GM19328 (cell line): ENCODE measurements around the gene IGF1R.

ENCODE experiments used
- ATAC-seq: cut with Tn5 transposase; IDR thresholded peaks from one replicate; pipeline ENCODE4 v1.9.1; 2021; ENCODE audit warnings: mild to moderate bottlenecking, moderate library complexity; ENCODE audit not compliant: unreplicated experiment

Gene IGF1R

DNA sequence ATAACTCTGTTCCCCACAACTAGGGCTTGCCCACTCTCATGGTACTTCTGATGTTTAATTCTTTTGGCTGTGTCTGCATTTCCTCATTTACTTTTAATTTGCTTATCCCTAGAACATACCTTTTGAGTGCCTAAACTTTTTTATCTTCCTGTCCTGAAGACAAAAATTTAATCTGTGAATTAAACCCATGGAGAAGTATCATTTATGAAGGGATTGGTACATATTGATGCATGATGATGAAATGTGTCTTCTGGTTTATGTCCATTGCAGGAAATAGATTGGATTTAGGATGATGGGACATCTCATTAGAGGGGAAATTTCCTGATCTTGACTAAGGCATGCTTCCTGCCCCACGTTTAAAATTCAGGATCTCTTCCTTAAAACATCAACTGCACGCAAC is 249.8 kb downstream of the IGF1R start:
- ATAC-seq, result no peak

DNA sequence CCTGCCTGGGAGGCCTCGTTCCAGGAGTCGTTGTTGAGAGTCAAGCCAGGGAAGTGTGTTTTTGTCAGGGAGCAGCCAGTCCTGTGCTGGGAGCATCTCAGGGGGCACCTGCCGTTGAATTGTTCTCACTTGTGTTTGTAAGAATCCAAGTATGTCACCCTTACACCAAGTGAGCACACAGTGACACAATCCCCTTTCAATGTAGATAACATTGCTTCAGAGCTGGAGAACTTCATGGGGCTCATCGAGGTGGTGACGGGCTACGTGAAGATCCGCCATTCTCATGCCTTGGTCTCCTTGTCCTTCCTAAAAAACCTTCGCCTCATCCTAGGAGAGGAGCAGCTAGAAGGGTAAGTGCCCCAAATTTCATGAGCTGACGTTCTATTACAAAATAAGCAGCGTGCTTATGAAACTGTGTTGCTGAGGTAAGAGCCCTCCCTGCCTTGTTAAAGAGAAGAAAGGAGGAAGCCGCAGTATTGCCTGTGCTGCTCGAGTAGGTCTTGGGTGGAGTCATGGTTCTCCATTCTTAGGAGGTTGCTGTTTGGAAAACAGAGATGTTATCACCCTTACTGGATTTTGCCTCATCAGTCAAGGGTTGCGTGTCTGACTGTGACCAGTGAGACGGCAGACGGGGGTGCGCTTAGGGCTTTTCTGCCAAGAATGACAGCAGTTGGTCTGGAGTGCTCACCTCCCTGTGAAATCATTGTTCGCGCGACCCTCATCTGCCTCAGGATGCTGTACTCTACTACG is 251.1 kb downstream of the IGF1R start:
- ATAC-seq, result no peak

GRCh38 chr15:98900356-98900755 is 252.0 kb downstream of the IGF1R start:
- ATAC-seq, result no peak

DNA sequence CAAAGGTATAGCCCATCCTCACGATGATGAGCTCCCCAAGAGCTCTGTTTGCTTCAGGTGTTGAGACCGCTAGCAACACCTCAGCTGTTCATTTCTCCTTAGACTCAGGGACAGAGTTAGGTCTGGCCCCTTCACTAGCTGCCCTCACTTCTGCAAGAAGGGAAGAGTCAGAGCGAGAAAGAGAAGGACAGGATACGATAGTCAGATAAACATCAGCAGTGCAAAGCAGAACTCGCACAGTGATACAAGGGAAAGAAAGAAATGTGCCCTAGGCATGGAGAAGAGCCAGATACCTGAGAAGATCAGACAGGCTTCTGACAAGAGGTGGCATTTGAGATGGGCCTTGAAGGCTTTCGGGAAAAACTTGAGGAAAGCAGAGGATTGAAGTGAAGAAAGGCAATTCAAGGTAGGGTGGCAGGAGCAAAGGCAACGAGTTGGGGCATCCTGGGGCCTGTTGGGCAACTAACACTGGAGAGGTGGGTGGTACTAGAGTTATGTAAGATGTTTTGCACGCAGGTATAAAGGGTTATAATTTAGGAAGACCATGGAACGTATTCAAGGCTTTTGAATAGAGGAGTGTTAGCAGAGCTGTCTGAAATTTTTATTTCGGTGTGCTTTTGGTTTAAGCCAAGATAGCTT is 253.2 kb downstream of the IGF1R start:
- ATAC-seq, result no peak

DNA sequence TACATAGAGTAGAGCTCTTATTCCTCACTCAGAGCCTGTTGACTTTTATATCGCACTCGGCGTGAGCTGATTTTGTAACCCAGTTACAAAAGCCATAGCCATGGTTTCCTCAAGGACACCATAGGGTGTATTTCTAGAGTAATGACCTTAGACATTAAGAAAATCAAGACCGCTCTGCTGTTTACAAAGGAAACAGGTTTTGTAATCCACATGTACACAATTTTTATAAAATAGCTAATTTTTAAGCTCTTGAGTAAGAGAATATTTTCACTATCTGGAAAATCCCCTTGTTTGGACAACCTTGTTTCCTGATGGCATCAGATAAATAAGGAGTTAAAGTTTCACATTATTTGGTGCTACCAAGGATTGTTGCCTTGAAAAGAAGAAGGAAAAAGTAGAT is 254.6 kb downstream of the IGF1R start:
- ATAC-seq, result no peak

- no peak for ATAC-seq
Measured at GRCh38 chr15:98903377-98904018, 255.2 kb downstream of the IGF1R start.

DNA sequence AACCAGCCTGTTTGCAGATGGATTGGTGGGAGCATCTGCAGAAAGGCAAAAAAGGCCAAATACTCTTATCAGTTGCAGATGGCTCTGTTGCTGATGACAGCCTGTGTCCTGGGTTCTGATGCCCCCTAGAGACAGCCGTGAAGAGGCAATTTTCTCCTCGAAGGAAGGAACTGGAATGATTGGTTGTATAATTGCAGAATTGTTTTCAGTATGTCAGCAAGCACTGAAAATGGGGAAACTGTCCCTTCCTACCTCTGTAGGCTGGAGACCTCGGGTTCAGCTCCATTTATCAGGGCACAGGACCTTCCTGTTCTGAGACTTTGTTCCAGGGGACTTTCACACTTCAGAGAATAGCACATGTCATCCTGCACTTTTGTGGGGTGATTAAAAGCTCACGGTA is 256.2 kb downstream of the IGF1R start:
- no peak for ATAC-seq

DNA sequence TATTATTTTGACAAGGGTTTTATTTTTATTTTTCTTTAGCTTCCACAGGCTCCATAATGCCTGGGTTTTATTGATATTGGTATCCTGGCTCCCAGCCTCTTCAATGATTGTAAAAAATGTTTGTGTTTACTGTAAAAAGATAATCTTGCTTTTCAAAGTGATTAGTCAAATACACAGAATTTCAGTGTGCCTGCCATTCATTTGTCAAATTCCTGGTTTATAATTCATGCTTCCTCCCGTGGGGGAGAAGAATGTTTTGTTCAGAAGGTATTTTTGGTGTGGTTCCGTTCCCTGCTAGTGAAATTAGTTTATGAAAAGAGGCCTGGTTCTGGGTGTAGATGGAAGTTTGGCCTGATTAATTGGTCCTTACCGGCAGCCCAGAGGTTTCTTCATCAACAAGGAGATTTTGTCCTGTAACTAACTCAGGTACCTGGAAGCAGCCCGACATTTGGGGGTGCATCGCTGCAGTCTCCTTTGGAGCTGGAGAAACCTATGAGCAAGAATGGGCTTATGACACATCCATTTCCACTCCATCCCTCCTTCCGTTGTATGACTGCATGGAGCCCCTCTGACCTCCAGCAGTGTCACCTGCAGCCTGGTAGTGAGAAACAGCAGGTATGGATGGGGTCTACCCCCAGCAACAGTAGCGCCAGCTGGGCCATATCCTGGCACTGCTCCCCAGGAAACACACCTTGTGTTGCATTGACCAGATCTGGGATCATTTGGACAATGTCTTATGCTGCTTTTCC is 257.8 kb downstream of the IGF1R start:
- no peak for ATAC-seq

GRCh38 chr15:98906712-98907083 is 258.4 kb downstream of the IGF1R start:
- ATAC-seq, result no peak

GRCh38 chr15:98907927-98908471 is 259.7 kb downstream of the IGF1R start:
- no peak for ATAC-seq

GRCh38 chr15:98909968-98910885 is 261.9 kb downstream of the IGF1R start:
- no peak for ATAC-seq

DNA sequence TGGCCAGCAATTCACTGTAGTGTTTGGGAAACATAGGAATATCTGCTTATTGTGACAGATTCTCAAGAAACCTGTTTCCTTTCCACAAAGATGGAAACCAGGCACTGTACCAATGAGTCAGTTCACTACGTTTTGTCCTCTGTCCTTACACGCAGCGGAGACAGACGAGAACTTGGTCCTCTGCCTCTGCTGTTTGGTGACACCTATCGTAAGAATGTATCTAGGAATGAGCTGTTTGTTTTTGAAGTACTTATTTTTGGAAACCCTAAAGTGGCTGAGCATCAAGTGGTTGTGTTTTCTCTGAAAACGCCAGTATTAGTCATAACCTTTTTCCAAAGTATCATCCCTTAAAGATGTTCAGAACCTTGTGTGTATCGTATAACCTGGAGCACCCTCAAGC is 266.3 kb downstream of the IGF1R start:
- ATAC-seq, result no peak

DNA sequence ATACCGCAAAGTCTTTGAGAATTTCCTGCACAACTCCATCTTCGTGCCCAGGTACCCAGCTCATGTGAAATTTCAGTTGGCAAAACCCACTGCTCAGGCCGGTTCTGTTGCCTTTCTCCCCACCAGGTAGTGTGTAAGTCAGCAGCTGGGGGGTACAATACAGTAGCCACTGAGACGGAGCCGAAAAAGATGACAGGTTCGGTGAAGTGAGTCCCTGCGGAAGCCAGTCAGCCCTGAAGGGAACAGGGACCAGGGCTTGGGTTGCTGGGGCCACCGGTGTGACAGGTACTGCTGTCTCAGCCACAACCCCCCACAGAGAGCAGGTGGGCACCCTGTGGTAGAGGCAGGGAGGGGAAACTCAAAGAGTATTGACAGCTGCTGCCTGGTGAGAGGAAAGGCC is 268.5 kb downstream of the IGF1R start:
- ATAC-seq, result no peak

GRCh38 chr15:98917417-98917816 is 269.1 kb downstream of the IGF1R start:
- ATAC-seq, result no peak

- ATAC-seq, result no peak
Measured at GRCh38 chr15:98920091-98920880, 271.9 kb downstream of the IGF1R start.

DNA sequence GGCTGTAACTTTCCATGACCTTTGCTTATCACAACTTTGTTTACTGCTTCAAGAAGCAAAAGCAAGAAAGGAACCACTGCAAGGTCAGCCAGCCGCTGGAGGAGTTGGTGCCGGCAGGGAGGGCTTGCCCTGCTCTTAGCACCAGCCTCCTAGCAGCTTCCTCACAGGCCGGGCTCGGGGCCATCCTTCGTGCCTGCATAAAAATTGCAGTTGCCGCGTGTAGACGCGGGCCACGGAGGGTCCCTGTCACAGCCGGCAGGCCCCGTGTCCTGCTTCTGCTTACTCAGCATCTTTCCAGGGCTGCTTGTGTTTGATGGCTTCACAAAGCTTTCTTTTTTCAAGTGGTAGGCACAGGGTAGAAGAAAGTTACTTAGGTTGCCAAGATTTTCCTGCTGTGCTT is 274.8 kb downstream of the IGF1R start:
- no peak for ATAC-seq

GRCh38 chr15:98923579-98923978 is 275.2 kb downstream of the IGF1R start:
- ATAC-seq, result no peak

DNA sequence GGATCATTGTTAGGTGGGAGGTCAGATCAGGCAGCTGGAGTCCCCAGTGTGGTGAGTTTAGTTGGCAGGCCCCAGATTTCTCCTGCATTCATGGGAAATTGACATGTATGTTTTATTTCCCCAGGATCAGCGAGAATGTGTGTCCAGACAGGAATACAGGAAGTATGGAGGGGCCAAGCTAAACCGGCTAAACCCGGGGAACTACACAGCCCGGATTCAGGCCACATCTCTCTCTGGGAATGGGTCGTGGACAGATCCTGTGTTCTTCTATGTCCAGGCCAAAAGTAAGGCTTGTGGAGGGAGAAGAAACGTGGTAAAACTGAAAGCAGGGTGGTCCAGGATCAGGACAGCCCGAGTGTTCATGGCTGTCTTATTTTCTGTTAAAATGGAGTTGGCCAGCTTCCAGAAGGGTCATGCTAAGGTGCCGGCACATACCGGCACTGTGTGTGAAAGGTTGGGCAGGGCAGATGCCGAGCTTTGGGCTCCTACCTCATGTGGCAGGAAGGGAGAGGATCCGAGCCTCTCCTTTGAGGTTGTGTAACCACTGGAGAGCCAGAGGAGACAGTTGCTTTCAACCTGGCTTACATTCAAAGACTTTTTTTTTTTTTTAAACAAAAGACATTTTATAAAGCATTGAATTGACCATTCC is 276.2 kb downstream of the IGF1R start:
- ATAC-seq, result no peak

GRCh38 chr15:98926236-98926635 is 277.9 kb downstream of the IGF1R start:
- ATAC-seq, result no peak
